ENCODE data around the gene NLRP14. TPM values are rescaled to one million over a fixed set of nuclear protein-coding genes. Genes with fewer than 3 reads are reported as not detected.
A peak's percentile ranks its signal among the peaks of the same experiment; 100 is the strongest.

Gene NLRP14
- total RNA-seq, 2 donors from 2014 or later, result 0.27 to 1.1 TPM

GRCh38 chr11:7014118-7014517 is 6.2 kb upstream of the NLRP14 start:
- intact Hi-C loops (cut with DNase I), result no loop called here
- no peaks in the 10 kb centered on the region for H3K36me3 ChIP-seq
- WGBS, result 97% methylated on average over 1 of the region's 1 CpG
- no peak overlapping the region for H3K27ac ChIP-seq
- DNase-seq (ENCODE audit: low spot score), result no peak
- H3K27me3 ChIP-seq (replicated peaks; ENCODE audit: insufficient read depth), result no peaks in the 10 kb centered on the region
- H3K4me3 ChIP-seq, result no peak overlapping the region
- no peaks in the 10 kb centered on the region for H3K4me1 ChIP-seq (replicated peaks)
- no peaks in the 10 kb centered on the region for H3K9me3 ChIP-seq
- TF ChIP-seq POLR2A (IDR thresholded peaks at IDR 0.05) (no peak), POLR2AphosphoS5 (IDR thresholded peaks at IDR 0.05) (no peak)
- TF ChIP-seq, protein P1, sequence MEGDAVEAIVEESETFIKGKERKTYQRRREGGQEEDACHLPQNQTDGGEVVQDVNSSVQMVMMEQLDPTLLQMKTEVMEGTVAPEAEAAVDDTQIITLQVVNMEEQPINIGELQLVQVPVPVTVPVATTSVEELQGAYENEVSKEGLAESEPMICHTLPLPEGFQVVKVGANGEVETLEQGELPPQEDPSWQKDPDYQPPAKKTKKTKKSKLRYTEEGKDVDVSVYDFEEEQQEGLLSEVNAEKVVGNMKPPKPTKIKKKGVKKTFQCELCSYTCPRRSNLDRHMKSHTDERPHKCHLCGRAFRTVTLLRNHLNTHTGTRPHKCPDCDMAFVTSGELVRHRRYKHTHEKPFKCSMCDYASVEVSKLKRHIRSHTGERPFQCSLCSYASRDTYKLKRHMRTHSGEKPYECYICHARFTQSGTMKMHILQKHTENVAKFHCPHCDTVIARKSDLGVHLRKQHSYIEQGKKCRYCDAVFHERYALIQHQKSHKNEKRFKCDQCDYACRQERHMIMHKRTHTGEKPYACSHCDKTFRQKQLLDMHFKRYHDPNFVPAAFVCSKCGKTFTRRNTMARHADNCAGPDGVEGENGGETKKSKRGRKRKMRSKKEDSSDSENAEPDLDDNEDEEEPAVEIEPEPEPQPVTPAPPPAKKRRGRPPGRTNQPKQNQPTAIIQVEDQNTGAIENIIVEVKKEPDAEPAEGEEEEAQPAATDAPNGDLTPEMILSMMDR (IDR thresholded peaks at IDR 0.05), result no peak

DNA sequence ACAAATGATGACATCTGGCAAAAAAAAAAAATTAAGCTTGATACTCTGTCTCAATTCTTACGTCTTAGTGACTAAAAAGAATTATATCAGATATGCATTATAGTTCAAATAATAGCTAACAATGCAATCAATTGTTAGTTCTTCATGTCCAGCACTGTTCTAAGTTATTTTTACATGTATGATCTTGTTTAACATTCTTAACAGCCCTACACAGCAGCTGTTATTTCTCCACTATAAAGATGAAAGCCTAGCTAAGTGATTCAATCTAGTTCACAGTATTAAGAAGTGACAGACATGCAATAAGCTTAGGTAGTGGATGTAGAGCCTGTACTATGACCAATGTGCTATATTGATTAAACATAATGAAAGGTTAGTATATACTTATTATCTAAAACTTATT is 4.3 kb upstream of the NLRP14 start:
- WGBS, result 41% methylated on average over 1 of the region's 1 CpG
- H3K4me1 ChIP-seq (replicated peaks), result no peaks in the 10 kb centered on the region
- no peak for TF ChIP-seq POLR2A (IDR thresholded peaks at IDR 0.05)
- TF ChIP-seq POLR2AphosphoS5 (IDR thresholded peaks at IDR 0.05), result no peak
- TF ChIP-seq, protein P1 (IDR thresholded peaks at IDR 0.05), result no peak
- no peak overlapping the region for H3K4me3 ChIP-seq
- no peaks in the 10 kb centered on the region for H3K27me3 ChIP-seq (replicated peaks; ENCODE audit: insufficient read depth)
- H3K27ac ChIP-seq, result no peak overlapping the region
- intact Hi-C loops (cut with DNase I), result no loop called here
- H3K9me3 ChIP-seq, result no peaks in the 10 kb centered on the region
- no peak for DNase-seq (ENCODE audit: low spot score)
- H3K36me3 ChIP-seq, result no peaks in the 10 kb centered on the region

- no peaks in the 10 kb centered on the region for H3K27me3 ChIP-seq (replicated peaks; ENCODE audit: insufficient read depth)
- WGBS, result 2% methylated on average over 26 of the region's 26 CpGs
- H3K9me3 ChIP-seq, result no peaks in the 10 kb centered on the region
- no peaks in the 10 kb centered on the region for H3K36me3 ChIP-seq
- peak overlapping the region; percentile 45 to 50 for H3K4me3 ChIP-seq
- intact Hi-C loops (cut with DNase I), result no loop called here
- no peak for TF ChIP-seq POLR2A (IDR thresholded peaks at IDR 0.05)
- TF ChIP-seq, protein P1 (IDR thresholded peaks at IDR 0.05), result no peak
- TF ChIP-seq POLR2AphosphoS5 (IDR thresholded peaks at IDR 0.05), result no peak
- DNase-seq (ENCODE audit: low spot score), result peak; percentile 20
- H3K4me1 ChIP-seq (replicated peaks), result no peaks in the 10 kb centered on the region
- peak overlapping the region; percentile 65 to 76 for H3K27ac ChIP-seq
Observed at GRCh38 chr11:7019500-7020182, 638 bp upstream of the NLRP14 start.

GRCh38 chr11:7021318-7021717 is 1.0 kb downstream of the NLRP14 start:
- TF ChIP-seq POLR2A (IDR thresholded peaks at IDR 0.05), result no peak
- Histone ChIP-seq H3K36me3 (no peaks in the 10 kb centered on the region), H3K27me3 (replicated peaks; ENCODE audit: insufficient read depth) (no peaks in the 10 kb centered on the region), H3K27ac (no peak overlapping the region), H3K4me3 (no peak overlapping the region), H3K4me1 (replicated peaks) (no peaks in the 10 kb centered on the region), H3K9me3 (no peaks in the 10 kb centered on the region)
- intact Hi-C loops (cut with DNase I), result no loop called here
- DNase-seq (ENCODE audit: low spot score), result no peak
- 87% methylated on average over 5 of the region's 5 CpGs for WGBS

DNA sequence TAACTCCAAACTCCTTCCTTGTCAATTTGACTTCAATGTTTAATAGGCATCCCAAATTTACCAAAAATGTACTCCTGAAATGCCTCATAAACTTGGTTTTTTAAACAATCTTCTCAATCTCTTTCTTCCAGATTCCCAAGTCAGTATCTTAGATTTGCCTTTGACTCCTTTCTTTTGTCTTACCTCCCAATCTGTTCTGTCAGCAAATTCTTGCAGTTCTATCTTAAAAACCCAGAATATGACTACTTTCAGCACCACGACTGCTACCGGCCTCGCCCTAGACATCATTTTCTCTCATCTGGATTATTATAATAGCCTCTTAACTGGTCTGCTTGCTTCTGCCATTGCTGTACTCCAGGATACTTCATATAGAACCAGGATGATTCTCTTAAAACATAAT is 7.9 kb downstream of the NLRP14 start:
- H3K27me3 ChIP-seq (replicated peaks; ENCODE audit: insufficient read depth), result no peaks in the 10 kb centered on the region
- H3K36me3 ChIP-seq, result no peaks in the 10 kb centered on the region
- H3K4me1 ChIP-seq (replicated peaks), result no peaks in the 10 kb centered on the region
- 90% methylated on average over 3 of the region's 3 CpGs for WGBS
- intact Hi-C loops (cut with DNase I), result no loop called here
- TF ChIP-seq, protein P1 (IDR thresholded peaks at IDR 0.05), result no peak
- no peak for TF ChIP-seq POLR2A (IDR thresholded peaks at IDR 0.05)
- TF ChIP-seq POLR2AphosphoS5 (IDR thresholded peaks at IDR 0.05), result no peak
- no peak for DNase-seq (ENCODE audit: low spot score)
- no peak overlapping the region for H3K4me3 ChIP-seq
- no peak overlapping the region for H3K27ac ChIP-seq
- no peaks in the 10 kb centered on the region for H3K9me3 ChIP-seq

Measured in prostate gland (tissue), 2 donors.